Calu3 (cell line): ENCODE data around the gene DUSP19. TPM values are rescaled to one million over a fixed set of nuclear protein-coding genes. Genes with fewer than 3 reads are reported as not detected.

Experiments
- BruUV-seq: library from RNA; stranded (reverse); fragments of 400-500 nt; replicated peaks from 2 replicates; lab custom pipeline; 2021; lab: Mats Ljungman, UMichigan
- CTCF ChIA-PET: fragments of 300-600 bp; sonication (Branson Sonifier 250); formaldehyde crosslinking; loops from one replicate; lab custom pipeline; 2022; ENCODE audit warnings: antibody characterized with exemption; lab: Charles Lee
- DNase-seq: peaks from one replicate; pipeline ENCODE4 v3.0.0; 2022
- H3K27ac Mint-ChIP-seq: one replicate; pipeline ENCODE4 v1.8.0; 2022; ENCODE audit warnings: mixed read lengths; ENCODE audit not compliant: unreplicated experiment
- H3K27me3 Mint-ChIP-seq: one replicate; pipeline ENCODE4 v1.8.0; 2022; ENCODE audit warnings: mixed read lengths; ENCODE audit not compliant: unreplicated experiment
- H3K36me3 Mint-ChIP-seq: one replicate; pipeline ENCODE4 v1.8.0; 2022; ENCODE audit warnings: mild to moderate bottlenecking, moderate library complexity, mixed read lengths; ENCODE audit not compliant: insufficient read depth, unreplicated experiment
- H3K4me1 Mint-ChIP-seq: one replicate; pipeline ENCODE4 v1.8.0; 2022; ENCODE audit warnings: mild to moderate bottlenecking, low read depth, mixed read lengths; ENCODE audit not compliant: unreplicated experiment
- H3K4me3 Mint-ChIP-seq: one replicate; pipeline ENCODE4 v1.8.0; 2022; ENCODE audit warnings: mild to moderate bottlenecking, low read depth, moderate library complexity, mixed read lengths; ENCODE audit not compliant: unreplicated experiment
- H3K9me3 Mint-ChIP-seq: one replicate; pipeline ENCODE4 v1.8.0; 2022; ENCODE audit warnings: low read depth, mixed read lengths; ENCODE audit not compliant: unreplicated experiment
- intact Hi-C: fragments of 100-400 bp; cut with micrococcal nuclease; formaldehyde crosslinking; loops from one replicate; pipeline ENCODE4 v1.10.0; 2022; ENCODE audit not compliant: unreplicated experiment
- total RNA-seq: library from RNA; stranded (reverse); gene quantifications from 2 replicates; pipeline ENCODE4 v1.2.3, GENCODE V29; 2022
- TF ChIP-seq, protein P1 (sequence below): fragments of 200-600 bp; IDR thresholded peaks from one replicate; pipeline ENCODE4 v1.8.0; 2022; ENCODE audit warnings: antibody characterized with exemption; ENCODE audit not compliant: unreplicated experiment

The DUSP19 gene
- total RNA-seq, 1 experiment from 2014 or later = 1.6 TPM

DNA sequence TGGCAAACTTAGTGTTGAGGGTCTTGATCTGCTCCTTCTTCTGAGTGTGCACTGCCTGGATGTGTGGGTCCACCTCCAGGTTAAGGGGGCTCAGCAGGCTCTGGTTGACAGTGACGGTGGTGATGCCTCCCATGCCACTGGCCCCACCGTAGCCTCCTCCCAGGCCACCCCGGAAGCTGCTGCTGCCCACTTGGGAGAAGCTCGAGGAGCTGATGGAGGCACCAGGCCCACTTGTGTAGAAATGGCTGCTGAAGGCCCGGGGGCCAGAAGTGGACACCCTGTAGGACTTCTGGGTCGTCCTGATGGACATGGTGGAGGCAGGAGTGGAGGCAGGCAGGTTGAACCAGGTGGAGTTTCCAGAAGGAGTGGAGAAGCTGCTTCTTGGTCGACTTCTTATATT lies 6.4 kb upstream of the DUSP19 start:
- no peak overlapping the region for H3K27ac Mint-ChIP-seq
- no peak overlapping the region for H3K4me3 Mint-ChIP-seq
- intact Hi-C loops = no loop called here
- TF ChIP-seq, protein P1, sequence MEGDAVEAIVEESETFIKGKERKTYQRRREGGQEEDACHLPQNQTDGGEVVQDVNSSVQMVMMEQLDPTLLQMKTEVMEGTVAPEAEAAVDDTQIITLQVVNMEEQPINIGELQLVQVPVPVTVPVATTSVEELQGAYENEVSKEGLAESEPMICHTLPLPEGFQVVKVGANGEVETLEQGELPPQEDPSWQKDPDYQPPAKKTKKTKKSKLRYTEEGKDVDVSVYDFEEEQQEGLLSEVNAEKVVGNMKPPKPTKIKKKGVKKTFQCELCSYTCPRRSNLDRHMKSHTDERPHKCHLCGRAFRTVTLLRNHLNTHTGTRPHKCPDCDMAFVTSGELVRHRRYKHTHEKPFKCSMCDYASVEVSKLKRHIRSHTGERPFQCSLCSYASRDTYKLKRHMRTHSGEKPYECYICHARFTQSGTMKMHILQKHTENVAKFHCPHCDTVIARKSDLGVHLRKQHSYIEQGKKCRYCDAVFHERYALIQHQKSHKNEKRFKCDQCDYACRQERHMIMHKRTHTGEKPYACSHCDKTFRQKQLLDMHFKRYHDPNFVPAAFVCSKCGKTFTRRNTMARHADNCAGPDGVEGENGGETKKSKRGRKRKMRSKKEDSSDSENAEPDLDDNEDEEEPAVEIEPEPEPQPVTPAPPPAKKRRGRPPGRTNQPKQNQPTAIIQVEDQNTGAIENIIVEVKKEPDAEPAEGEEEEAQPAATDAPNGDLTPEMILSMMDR = no peak
- no peak for DNase-seq
- no peaks in the 10 kb centered on the region for H3K36me3 Mint-ChIP-seq
- no peaks in the 10 kb centered on the region for H3K4me1 Mint-ChIP-seq
- no peaks in the 10 kb centered on the region for H3K27me3 Mint-ChIP-seq
- BruUV-seq = no TSS peak
- no peaks in the 10 kb centered on the region for H3K9me3 Mint-ChIP-seq
- CTCF ChIA-PET = no interaction called here

DNA sequence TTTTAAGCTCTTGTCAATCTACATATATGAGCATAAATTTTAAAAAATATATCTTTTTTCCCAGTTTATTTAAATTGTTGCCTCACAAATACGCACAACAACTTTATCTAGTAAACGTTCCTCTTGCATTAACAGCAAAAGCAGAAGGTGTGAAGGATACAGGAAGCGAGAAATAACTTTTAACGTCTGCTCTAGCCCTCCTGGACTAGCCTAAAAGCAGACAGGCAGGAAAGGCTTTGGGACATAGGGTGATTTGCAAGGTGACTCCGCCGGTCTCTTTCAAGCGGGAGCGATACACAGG lies 434 bp upstream of the DUSP19 start:
- H3K4me1 Mint-ChIP-seq = no peaks in the 10 kb centered on the region
- CTCF ChIA-PET = interaction anchor here (1.0 to 1.5 kb wide), 2 partner anchors 16 to 27 kb away, joined by 3 read pairs; no protein-coding TSS in a partner anchor
- no TSS peak for BruUV-seq
- no peak for DNase-seq
- no peaks in the 10 kb centered on the region for H3K27me3 Mint-ChIP-seq
- peaks cover 13% of the 10 kb centered on the region for H3K36me3 Mint-ChIP-seq
- TF ChIP-seq, protein P1 = no peak
- peak overlapping the region; percentile 85 for H3K27ac Mint-ChIP-seq
- H3K4me3 Mint-ChIP-seq = peak overlapping the region; percentile 83
- H3K9me3 Mint-ChIP-seq = no peaks in the 10 kb centered on the region
- intact Hi-C loops = loop anchor here (5.0 kb wide), 1 partner anchor 49 kb away; no protein-coding TSS in a partner anchor

GRCh38 chr2:183079139-183079775 lies 710 bp downstream of the DUSP19 start:
- TF ChIP-seq, protein P1 = no peak
- H3K27ac Mint-ChIP-seq = peak overlapping the region; percentile 85
- H3K27me3 Mint-ChIP-seq = no peaks in the 10 kb centered on the region
- BruUV-seq = no TSS peak
- no peaks in the 10 kb centered on the region for H3K4me1 Mint-ChIP-seq
- peak overlapping the region; percentile 83 for H3K4me3 Mint-ChIP-seq
- no peak for DNase-seq
- intact Hi-C loops = loop anchor here (5.0 kb wide), 1 partner anchor 48 kb away; no protein-coding TSS in a partner anchor
- CTCF ChIA-PET = interaction anchor here (1.0 to 1.5 kb wide), 4 partner anchors 13 to 46 kb away, joined by 3 read pairs; no protein-coding TSS in a partner anchor
- H3K9me3 Mint-ChIP-seq = no peaks in the 10 kb centered on the region
- peaks cover 13% of the 10 kb centered on the region for H3K36me3 Mint-ChIP-seq

DNA sequence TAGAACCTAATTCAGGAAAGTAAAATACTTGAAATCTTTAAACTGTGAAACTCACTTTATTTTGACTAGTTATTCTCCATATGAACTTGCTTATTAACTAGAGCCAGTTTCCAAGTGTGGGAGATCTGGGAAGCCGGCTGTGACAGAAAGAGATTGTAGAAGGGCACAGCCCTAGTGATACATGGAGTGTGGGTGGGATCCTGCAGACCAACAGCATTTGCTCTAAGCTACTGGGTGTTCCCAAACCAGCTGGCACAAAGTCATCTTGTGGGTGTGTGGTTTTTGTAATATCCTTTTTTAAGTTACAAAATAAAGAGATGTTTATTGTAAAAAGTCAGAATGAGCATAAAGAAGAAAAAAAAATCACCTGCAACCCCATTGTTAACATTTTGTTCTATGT lies 3.4 kb downstream of the DUSP19 start:
- BruUV-seq = no TSS peak
- H3K27me3 Mint-ChIP-seq = no peaks in the 10 kb centered on the region
- no peak for DNase-seq
- intact Hi-C loops = no loop called here
- no peaks in the 10 kb centered on the region for H3K4me1 Mint-ChIP-seq
- H3K4me3 Mint-ChIP-seq = no peak overlapping the region
- TF ChIP-seq, protein P1 = no peak
- H3K36me3 Mint-ChIP-seq = peaks cover 13% of the 10 kb centered on the region
- no peak overlapping the region for H3K27ac Mint-ChIP-seq
- no peaks in the 10 kb centered on the region for H3K9me3 Mint-ChIP-seq
- CTCF ChIA-PET = no interaction called here
